ENCODE data around the gene ACVR1. TPM values are rescaled to one million over a fixed set of nuclear protein-coding genes. Genes with fewer than 3 reads are reported as not detected.

The ACVR1 gene
- total and polyA plus RNA-seq, 9 of the 15 experiments (the other 6 are each of a cell fraction or from before 2014, with no cell fraction given): 3.8 to 14.3 (median 6.9) TPM

DNA sequence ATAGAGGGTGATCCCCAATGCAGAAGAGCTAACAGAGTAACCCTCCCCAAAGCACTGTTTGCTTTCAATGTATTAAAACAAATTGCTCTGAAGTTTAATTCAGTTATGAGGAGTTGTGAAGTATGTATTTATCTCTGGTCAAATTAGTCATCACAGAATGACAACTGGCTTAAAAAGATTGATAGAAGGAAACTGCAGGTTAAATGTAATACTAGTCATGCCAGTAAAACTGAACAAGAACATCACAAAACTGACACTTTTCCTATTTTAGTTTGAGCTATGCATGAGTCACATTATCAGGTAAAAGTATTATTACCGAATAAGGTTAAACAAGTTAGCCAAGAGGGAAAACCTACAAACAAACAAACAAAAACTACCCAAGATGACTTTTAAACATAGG lies 148.4 kb downstream of the ACVR1 start:
- H4K20me1 ChIP-seq (replicated peaks; ENCODE audit: control insufficient read depth, insufficient read depth, low read length): no peaks in the 10 kb centered on the region
- ATAC-seq (no peak), DNase-seq (ENCODE audit: extremely low read depth in 1 of 4, low spot score in 3 of 4) (no peak), FAIRE-seq (no peak)
- H3K9ac ChIP-seq (ENCODE audit: insufficient read depth in 1 of 2, low read depth in 2 of 2, low read length in 2 of 2): no peak overlapping the region
- H3K9me1 ChIP-seq (ENCODE audit: control insufficient read depth, insufficient read depth, low read length): no peaks in the 10 kb centered on the region
- H3K4me1 ChIP-seq (replicated peaks in 1 of 2; ENCODE audit: control insufficient read depth in 2 of 2, insufficient read depth in 2 of 2, low read length in 2 of 2): no peaks in the 10 kb centered on the region
- H3K27me3 ChIP-seq (ENCODE audit: control insufficient read depth in 2 of 2, insufficient read depth in 2 of 2, low read length in 2 of 2): no peaks in the 10 kb centered on the region
- 74% methylated on average over 1 of the region's 1 CpG for WGBS (ENCODE audit: insufficient coverage, low coverage, missing lambda C conversion rate)
- no peak overlapping the region for H3K4me2 ChIP-seq (ENCODE audit: insufficient read depth, low read length)
- intact Hi-C loops (cut with micrococcal nuclease): no loop called here
- ChIA-PET POLR2A (interaction anchor here (0.7 kb wide), 1 partner anchor 10 kb away, joined by 3 read pairs; no protein-coding TSS in a partner anchor), CTCF (ENCODE audit: low intra/inter-chr PET ratio) (no interaction called here)
- in situ Hi-C loops (cut with MboI): no loop called here
- H3K36me3 ChIP-seq (ENCODE audit: control insufficient read depth, insufficient read depth, low read length): no peaks in the 10 kb centered on the region
- 0 out of 2 replicates have a peak, but pooled peaks cover 1% of the 10 kb centered on the region for H3K9me3 ChIP-seq (replicated peaks; ENCODE audit: control insufficient read depth, insufficient read depth, low read depth, low read length)
- H3K27ac ChIP-seq (ENCODE audit: extremely low read depth, low read depth, low read length): no peak overlapping the region
- H2AFZ ChIP-seq (ENCODE audit: low read depth, low read length): no peak overlapping the region
- no peak overlapping the region for H3K4me3 ChIP-seq
- BruUV-seq (replicated peaks): no TSS peak
- TF ChIP-seq HNRNPK (IDR thresholded peaks at IDR 0.05; ENCODE audit: low read depth, low read length, poor library complexity, severe bottlenecking) (no peak), POLR2A (conservative IDR thresholded peaks at IDR 0.05) (no peak), TEAD1 (CRISPR knock-in tag; IDR thresholded peaks at IDR 0.05) (no peak), HEY1 (CRISPR knock-in tag; IDR thresholded peaks at IDR 0.05; ENCODE audit: borderline replicate concordance) (no peak), ILK (tag; IDR thresholded peaks at IDR 0.05; ENCODE audit: borderline replicate concordance, low read depth) (no peak)
- TF ChIP-seq, protein P1, sequence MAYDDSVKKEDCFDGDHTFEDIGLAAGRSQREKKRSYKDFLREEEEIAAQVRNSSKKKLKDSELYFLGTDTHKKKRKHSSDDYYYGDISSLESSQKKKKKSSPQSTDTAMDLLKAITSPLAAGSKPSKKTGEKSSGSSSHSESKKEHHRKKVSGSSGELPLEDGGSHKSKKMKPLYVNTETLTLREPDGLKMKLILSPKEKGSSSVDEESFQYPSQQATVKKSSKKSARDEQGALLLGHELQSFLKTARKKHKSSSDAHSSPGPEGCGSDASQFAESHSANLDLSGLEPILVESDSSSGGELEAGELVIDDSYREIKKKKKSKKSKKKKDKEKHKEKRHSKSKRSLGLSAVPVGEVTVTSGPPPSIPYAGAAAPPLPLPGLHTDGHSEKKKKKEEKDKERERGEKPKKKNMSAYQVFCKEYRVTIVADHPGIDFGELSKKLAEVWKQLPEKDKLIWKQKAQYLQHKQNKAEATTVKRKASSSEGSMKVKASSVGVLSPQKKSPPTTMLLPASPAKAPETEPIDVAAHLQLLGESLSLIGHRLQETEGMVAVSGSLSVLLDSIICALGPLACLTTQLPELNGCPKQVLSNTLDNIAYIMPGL (CRISPR knock-in tag; IDR thresholded peaks at IDR 0.05): no peak
- TF ChIP-seq, protein P2, sequence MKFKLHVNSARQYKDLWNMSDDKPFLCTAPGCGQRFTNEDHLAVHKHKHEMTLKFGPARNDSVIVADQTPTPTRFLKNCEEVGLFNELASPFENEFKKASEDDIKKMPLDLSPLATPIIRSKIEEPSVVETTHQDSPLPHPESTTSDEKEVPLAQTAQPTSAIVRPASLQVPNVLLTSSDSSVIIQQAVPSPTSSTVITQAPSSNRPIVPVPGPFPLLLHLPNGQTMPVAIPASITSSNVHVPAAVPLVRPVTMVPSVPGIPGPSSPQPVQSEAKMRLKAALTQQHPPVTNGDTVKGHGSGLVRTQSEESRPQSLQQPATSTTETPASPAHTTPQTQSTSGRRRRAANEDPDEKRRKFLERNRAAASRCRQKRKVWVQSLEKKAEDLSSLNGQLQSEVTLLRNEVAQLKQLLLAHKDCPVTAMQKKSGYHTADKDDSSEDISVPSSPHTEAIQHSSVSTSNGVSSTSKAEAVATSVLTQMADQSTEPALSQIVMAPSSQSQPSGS (CRISPR knock-in tag; IDR thresholded peaks at IDR 0.05): no peak
- TF ChIP-seq, protein P3, sequence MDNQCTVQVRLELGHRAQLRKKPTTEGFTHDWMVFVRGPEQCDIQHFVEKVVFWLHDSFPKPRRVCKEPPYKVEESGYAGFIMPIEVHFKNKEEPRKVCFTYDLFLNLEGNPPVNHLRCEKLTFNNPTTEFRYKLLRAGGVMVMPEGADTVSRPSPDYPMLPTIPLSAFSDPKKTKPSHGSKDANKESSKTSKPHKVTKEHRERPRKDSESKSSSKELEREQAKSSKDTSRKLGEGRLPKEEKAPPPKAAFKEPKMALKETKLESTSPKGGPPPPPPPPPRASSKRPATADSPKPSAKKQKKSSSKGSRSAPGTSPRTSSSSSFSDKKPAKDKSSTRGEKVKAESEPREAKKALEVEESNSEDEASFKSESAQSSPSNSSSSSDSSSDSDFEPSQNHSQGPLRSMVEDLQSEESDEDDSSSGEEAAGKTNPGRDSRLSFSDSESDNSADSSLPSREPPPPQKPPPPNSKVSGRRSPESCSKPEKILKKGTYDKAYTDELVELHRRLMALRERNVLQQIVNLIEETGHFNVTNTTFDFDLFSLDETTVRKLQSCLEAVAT (IDR thresholded peaks at IDR 0.05): no peak
- no peaks in the 10 kb centered on the region for H3K79me2 ChIP-seq (ENCODE audit: control insufficient read depth, insufficient read depth, low read length)

Data from K562 (cell line).